Neural crest cell (in vitro differentiated cells): ENCODE data around the gene PRKCA. TPM values are rescaled to one million over a fixed set of nuclear protein-coding genes. Genes with fewer than 3 reads are reported as not detected.

Experiments
- DNase-seq: peaks from one replicate; pipeline ENCODE4 v3.0.0; 2021; ENCODE audit warnings: low read depth, mixed read lengths, low spot score
- H3K27ac Mint-ChIP-seq: one replicate; pipeline ENCODE4 v1.8.0; 2021; ENCODE audit warnings: mild to moderate bottlenecking, mixed read lengths; ENCODE audit not compliant: unreplicated experiment
- H3K27me3 Mint-ChIP-seq: 2 replicates; pipeline ENCODE4 v1.8.0; 2021; ENCODE audit warnings: low read depth, mild to moderate bottlenecking, mixed read lengths
- H3K36me3 Mint-ChIP-seq: 2 replicates; pipeline ENCODE4 v1.8.0; 2021; ENCODE audit warnings: low read depth, mild to moderate bottlenecking, mixed read lengths
- H3K4me1 Mint-ChIP-seq: 2 replicates; pipeline ENCODE4 v1.8.0; 2021; ENCODE audit warnings: mixed read lengths
- H3K4me3 Mint-ChIP-seq: one replicate; pipeline ENCODE4 v1.8.0; 2021; ENCODE audit warnings: mild to moderate bottlenecking, mixed read lengths
- H3K9me3 Mint-ChIP-seq: 2 replicates; pipeline ENCODE4 v1.8.0; 2021; ENCODE audit warnings: mixed read lengths
- CTCF ChIP-seq: fragments of 200-600 bp; sonication (generic); conservative IDR thresholded peaks from 2 replicates; pipeline ENCODE4 v1.5.0; 2021; ENCODE audit warnings: antibody characterized with exemption, mild to moderate bottlenecking
- total RNA-seq: library from RNA; stranded (reverse); gene quantifications from 2 replicates; pipeline ENCODE4 v1.2.1, GENCODE V29; 2021

PRKCA gene
- total RNA-seq, 1 donor from 2014 or later: 22.7 TPM

DNA sequence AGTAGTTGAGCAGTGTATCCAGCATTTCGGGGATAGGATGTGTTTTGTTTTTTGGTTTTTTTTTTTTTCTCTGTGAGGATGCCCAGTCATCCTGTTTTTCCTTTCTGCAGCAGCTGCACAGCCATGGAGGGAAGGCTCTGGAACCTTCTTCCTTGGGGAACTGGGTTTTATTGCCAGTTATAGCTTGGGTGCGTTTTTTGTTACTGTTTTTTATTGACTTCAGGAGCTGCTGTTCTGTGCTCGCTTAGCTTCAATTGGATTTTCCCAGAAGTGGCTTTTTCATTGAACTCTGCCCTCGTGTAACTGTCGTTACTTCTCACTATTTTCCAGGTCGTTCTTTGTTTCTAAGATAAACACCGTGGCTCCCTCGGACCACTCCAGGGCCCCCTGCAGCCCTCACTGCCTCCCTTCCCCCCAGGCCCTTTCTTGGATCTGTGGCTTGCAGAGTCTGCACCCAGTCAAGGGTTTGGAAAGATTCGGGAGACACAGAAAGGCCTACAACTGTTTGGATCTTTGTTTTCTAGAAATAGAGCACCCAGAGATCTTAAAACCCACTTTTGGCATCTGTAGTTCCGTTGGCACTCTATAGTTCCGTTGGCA is 412.8 kb downstream of the PRKCA start:
- H3K27ac Mint-ChIP-seq: peak overlapping the region; percentile 27
- H3K27me3 Mint-ChIP-seq: peaks cover 7% of the 10 kb centered on the region
- H3K4me1 Mint-ChIP-seq: peaks cover 82% of the 10 kb centered on the region
- H3K4me3 Mint-ChIP-seq: no peak overlapping the region
- DNase-seq: no peak
- peaks cover 6% of the 10 kb centered on the region for H3K36me3 Mint-ChIP-seq
- no peak for TF ChIP-seq CTCF
- no peaks in the 10 kb centered on the region for H3K9me3 Mint-ChIP-seq

GRCh38 chr17:66715745-66716156 is 413.3 kb downstream of the PRKCA start:
- TF ChIP-seq CTCF: peak; percentile 86
- H3K4me1 Mint-ChIP-seq: peaks cover 84% of the 10 kb centered on the region
- H3K4me3 Mint-ChIP-seq: no peak overlapping the region
- peaks cover 4% of the 10 kb centered on the region for H3K27me3 Mint-ChIP-seq
- no peak for DNase-seq
- peaks cover 3% of the 10 kb centered on the region for H3K36me3 Mint-ChIP-seq
- H3K9me3 Mint-ChIP-seq: no peaks in the 10 kb centered on the region
- H3K27ac Mint-ChIP-seq: no peak overlapping the region

DNA sequence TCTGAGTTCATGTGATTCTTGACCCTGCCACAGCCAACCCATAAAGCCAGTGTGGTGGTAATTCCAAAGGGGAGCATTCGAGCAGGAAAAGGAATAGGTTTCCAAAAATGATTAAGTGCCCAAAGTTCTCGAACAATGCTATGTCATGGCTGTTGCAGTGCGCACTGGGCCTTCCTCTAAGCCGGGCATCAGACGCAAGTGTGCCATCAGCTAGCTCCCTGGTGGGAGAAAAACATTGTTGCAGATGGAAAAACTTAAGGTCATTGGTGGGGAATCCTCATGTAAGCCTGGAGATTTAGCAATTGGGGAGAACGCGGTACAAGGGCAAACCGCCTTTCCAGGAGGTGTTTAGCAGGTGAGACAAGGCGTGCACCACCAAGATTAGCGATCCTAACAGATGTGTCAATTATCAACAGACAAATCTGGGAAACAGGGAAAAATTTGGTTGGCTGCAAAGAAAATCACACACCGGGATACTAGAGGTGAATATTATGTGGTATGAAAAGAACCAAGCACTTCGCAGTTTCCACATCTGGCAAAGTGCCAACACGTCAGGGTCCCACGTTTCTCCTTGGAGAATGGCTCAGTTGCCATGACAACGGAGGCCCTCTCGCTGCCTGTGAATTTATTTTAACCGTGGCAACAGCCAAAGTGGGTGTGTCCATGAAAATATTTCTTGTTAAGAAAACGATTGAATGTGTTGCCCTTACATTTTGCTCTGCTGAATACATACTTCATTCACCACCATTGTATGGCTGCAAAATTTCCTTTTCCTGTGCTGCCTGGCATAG is 414.0 kb downstream of the PRKCA start:
- peaks cover 1% of the 10 kb centered on the region for H3K36me3 Mint-ChIP-seq
- no peak for DNase-seq
- no peak overlapping the region for H3K27ac Mint-ChIP-seq
- H3K4me1 Mint-ChIP-seq: peaks cover 80% of the 10 kb centered on the region
- TF ChIP-seq CTCF: no peak
- H3K27me3 Mint-ChIP-seq: peaks cover 4% of the 10 kb centered on the region
- H3K4me3 Mint-ChIP-seq: no peak overlapping the region
- no peaks in the 10 kb centered on the region for H3K9me3 Mint-ChIP-seq

GRCh38 chr17:66717641-66718058 is 415.2 kb downstream of the PRKCA start:
- no peak for TF ChIP-seq CTCF
- Mint-ChIP-seq H3K27ac (no peak overlapping the region), H3K27me3 (no peaks in the 10 kb centered on the region), H3K9me3 (no peaks in the 10 kb centered on the region), H3K36me3 (no peaks in the 10 kb centered on the region), H3K4me1 (peaks cover 68% of the 10 kb centered on the region), H3K4me3 (no peak overlapping the region)
- DNase-seq: no peak

DNA sequence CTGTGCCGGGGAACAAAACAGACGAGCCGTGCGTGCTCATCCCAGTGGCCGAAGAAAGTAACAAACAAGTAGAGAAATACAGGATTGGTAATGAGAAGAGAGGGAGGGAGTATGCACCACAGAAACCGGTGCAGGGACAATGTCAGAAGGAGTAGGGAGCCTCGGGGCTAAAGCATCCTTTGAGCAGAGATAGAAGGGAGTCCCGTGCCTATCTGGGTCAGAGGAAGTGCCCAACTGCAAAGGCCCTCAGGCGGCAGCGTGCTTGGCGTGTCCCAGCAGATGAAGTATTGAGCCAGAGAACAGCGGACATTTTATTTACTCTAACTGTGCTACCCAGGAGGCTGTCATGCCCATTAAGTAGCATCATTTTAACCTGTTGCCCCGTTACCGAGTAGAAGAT is 417.6 kb downstream of the PRKCA start:
- Mint-ChIP-seq H3K4me1 (peaks cover 61% of the 10 kb centered on the region), H3K4me3 (no peak overlapping the region), H3K36me3 (no peaks in the 10 kb centered on the region), H3K27ac (no peak overlapping the region), H3K9me3 (no peaks in the 10 kb centered on the region), H3K27me3 (no peaks in the 10 kb centered on the region)
- no peak for DNase-seq
- TF ChIP-seq CTCF: no peak
